Anterior cingulate cortex (tissue), 58 donors: ENCODE measurements around the gene PARP11.

Experiments used
- DNase-seq, 58 donors: peaks; one replicate each; lab custom pipeline; 2025; lab: John Stamatoyannopoulos, UW

The PARP11 gene

DNA sequence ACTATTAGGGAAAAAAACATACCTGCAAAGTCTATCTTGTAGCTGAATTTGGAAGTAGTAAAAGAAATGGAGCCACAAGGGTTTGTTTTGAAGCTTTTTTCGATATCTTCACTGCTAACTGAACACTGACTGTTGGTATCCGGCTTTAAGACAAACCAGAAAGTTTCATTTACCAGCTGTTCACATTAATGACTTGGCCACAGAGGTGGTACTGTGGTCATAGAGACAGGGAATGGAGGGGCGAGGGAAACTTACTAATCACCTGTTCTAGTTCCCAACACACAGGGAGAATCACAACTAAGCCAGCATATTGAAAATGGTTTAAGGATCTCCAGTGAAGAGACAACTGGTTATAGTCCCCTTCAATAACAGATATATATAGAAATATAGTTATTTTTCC, 44.3 kb downstream of the PARP11 start:
- DNase-seq: no peak

DNA sequence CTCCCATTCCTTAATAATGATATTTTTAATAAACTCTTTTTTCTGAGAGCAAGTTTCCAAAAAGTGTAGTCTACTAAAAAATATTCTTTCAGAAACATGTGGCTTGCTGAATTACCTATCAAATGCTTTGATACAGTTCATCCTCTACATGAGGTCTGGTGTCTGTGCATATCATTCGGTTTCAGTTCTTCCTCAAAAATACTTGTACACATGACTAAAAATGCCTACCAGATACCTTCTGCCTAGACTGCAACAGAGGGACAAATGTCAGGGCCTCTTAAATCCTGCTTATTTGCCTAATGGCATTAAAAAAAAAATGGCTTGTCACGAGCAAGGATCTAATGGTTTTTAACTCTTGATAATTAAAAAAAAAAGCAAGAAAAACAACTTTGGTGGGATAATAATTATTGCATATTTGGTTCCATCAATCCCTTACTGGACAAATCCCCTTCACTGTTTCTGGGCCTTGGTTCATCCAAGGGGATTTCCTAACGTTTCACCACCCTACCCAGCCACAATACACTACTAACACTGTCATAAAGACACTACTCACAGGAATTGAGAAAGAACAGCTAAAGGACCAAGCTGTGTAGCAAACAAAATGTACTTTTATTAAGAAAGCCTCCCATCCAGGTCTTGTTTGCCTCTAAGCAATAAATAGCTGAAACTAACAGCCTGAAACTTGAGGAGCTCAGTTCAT, 45.7 kb downstream of the PARP11 start:
- DNase-seq: no peak

DNA sequence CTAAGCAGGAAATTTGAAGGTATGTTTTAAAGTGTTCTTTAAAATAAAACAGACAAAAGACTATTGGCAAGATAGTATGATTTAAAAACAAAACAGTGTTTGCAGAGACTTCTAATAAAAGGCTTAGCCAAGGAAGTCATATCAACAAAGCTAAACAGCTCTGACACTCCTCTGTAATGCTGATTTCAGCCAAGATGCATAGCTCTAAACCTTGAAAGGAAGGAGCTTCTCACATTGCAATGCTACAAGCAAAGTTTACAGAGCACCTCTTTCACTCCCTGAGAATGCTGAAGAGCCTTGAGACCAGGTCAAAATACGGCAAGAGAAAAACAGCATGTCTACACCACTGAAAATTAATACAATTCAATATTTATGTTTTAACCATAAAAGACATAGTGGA, 51.8 kb downstream of the PARP11 start:
- DNase-seq: no peak

DNA sequence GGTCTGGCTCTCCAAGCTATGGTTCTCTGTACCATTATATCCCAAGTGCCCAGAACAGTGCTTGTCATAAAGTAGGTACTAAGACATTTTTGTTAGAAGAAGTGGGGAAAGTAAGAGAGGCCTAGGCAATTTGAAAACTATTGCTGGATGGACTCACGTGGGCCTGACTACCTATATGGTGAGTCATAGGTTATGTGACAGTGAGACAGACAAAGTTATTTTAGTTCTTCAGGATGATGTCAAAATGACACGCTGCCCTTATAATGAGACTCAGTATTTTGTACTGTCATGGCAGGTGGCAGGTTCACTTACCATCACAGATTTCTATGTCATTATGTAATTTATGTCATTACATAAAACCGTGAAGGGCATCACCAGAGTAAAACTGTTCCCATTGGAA, 53.1 kb downstream of the PARP11 start:
- DNase-seq: no peak

DNA sequence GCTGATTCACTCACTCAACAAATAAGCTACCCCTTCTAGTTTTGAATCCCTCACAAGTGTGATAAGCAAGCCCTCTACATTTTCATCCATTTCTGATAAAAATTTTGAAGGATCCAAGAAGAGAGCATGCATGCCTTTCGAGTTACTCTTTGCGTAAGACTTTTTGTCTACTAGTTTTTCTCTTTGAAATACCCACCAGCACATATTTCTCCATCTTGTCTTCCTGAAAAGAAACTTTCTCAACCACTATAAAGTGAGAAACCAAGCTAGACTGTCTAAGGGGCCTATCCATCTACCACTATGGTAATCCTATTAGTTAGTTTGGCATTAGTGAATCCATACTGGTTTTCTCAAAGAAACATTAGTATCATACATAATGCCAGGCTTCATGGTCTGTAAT, 56.9 kb downstream of the PARP11 start:
- DNase-seq: no peak

DNA sequence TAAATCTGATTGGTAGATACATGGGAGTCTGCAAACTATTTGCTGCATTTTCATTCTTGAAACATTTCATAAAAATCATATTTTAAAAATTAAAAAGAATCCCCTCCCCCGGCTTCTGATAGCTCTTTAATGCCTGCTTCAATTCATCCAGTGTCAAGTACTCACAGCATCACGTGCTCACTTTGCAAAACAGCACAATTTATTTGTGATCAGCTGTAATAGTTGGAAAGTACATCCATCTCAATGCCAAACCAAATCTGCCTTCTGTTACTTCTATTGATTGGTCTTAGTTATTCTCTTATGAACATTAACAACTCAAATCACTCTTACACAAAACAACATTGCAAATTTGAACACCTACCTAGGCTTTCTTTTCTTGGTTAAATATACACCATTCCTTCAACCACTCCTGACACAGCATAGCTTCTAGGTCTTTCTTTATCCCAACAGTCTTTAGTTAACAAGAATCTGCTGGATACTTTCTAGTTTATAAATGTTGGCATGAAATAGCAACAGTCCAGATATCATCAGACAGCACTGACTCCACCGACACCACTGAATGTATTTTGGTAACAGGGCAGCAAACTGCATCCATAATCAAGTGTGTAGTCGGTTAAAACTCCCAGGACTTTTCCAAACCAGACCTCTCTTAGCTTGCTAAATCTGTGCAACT, 58.0 kb downstream of the PARP11 start:
- DNase-seq: no peak

DNA sequence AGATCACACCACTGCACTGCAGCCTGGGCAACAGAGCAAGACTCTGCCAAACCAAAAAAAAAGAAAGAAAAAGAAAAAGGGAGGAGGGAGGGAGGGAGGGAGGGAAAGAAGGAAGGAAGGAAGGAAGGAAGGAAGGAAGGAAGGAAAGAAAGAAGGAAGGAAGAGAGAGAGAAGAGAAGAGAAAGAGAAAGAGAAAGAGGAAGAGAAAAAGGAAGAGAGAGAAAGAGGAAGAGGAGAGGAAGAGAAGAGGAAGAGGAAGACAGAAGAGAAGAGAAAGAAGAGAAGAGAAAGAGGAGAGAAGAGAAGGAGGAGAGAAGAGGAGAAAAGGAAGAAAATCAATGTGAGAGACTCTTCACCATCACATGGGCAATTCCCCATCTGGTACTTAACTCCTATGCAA, 62.7 kb downstream of the PARP11 start:
- DNase-seq: no peak

DNA sequence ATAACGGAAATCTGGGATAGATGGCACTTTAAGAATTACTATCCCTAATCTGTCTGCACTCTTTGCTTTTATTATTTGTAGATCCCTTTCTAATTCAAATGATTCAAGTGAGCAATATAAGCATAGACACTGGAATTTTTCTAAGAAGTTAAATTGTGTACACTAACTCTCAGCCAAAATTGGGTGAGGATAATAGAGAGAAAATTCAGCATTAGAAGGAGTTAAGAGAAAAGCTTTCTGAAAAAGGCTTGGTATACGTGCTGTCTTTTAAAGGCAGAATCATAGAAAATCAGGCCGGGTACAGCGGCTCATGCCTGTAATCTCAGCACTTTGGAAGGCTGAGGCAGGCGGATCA, 63.2 kb downstream of the PARP11 start:
- no peak for DNase-seq

DNA sequence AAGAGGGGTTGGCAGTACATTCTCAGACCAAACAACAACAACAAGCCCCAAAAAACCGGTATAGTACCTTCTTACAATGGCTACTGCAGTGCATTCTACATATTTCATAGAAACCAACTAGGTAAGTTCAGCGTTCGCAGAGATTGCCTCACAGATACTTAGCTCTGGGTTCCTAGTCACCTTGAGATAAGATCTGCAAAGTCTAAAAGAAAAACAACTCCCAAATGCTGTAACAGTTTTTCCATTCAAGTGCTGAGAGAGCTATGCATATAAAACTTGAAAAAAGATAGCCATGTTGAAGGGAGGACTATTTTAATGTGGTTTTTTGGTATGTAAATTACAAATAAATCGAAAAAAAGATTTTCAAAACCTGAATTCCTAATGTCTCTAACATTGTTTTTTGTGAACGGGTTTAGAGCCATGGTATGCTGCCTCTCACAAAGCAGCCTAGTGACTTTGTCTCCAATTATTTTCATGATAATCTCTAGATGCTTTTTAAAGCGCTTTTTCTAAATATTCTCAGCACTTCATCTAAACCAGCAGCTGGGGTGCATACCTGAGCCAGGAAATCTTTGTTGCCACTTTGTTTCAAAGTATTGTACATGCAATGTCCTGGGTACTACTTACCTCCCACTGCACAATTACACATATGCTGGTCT, 63.7 kb downstream of the PARP11 start:
- DNase-seq: no peak

DNA sequence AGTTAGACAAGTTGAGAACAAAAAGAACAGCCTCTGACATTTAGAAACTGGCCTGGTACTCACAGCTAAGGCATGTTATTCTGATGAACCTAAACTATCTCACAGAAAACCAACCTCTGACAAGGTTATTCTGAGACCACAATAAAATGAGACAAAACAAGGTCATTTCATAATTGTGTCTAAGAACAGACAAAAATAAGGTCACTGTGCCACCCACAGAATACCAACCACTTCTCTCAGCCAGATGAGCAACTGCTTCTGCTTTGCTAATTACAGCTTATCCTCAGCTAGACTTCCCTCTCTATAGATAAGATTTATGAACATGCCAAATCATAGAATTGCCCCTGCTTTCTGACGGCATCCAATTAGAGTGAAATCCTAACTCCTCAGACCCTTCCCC, 68.1 kb downstream of the PARP11 start:
- DNase-seq: no peak

DNA sequence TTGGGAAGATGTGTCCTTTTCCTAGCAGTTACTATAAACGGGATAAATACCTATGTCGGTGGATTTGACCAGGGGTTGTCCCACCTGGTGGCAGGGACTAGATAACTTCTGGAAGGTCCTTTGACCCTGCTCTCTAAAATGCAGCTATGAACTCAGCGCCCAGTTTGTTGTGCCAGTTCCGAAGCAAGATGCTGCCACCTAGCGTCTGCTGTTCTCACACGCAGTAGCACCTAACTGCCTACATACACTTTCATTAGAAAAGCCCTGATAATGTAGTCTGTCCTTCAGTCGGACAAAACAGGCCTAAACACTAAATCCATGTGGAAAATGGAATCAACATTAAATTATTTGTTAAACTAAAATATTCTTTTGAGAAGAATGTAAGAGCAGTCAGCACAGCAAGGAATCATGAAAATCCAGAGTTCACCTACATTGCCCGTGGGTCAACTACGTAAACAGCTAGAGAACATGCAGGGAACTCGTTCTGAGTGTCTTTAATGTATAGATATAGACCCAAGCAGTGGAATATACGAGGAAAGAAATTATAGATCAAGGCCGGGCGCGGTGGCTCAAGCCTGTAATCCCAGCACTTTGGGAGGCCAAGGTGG, 69.2 kb downstream of the PARP11 start:
- peak in 49 of 58 donors; percentile 1 to 77 (median 38) for DNase-seq

DNA sequence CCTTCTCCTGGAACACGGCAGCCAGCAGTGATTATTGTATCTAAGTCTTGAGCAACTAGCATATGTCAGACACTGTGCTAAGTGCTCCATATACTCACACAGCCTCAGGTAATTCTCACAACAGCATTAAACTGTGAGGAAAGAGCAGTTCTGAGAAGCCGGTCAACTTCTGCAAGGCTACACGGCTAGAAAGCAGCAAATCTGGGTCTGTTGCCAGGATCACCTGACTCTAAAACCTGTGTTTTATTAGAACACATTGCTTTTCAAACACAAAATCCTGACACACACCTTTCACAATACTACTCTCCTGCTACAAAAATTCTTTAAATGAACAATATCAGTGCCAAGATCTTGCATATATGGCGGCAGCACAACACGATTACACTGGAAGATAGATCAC, 70.5 kb downstream of the PARP11 start:
- no peak for DNase-seq

DNA sequence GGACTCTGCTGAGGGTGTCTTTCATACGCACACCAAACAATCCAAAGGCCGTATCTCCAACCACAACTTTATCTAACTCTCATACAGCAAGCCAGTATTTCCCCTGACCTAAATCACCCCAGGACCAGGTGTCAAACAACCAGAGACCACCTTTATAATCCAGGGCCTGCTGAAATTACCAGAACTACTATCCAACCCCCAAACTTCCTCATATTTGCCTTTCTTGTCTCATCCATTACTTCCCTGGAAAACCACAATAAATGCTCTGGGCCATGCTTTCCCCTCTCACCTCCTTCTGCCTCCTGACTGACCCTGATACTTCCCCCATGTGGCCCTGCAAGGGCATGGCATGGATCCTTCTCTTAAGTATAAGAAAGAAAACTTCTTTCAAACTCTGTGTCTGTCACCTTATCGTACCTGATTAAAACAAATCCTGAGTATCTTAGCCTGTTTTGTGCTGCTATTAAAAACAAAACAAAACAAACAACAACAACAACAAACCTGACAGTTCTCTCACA, 75.6 kb downstream of the PARP11 start:
- DNase-seq: no peak

DNA sequence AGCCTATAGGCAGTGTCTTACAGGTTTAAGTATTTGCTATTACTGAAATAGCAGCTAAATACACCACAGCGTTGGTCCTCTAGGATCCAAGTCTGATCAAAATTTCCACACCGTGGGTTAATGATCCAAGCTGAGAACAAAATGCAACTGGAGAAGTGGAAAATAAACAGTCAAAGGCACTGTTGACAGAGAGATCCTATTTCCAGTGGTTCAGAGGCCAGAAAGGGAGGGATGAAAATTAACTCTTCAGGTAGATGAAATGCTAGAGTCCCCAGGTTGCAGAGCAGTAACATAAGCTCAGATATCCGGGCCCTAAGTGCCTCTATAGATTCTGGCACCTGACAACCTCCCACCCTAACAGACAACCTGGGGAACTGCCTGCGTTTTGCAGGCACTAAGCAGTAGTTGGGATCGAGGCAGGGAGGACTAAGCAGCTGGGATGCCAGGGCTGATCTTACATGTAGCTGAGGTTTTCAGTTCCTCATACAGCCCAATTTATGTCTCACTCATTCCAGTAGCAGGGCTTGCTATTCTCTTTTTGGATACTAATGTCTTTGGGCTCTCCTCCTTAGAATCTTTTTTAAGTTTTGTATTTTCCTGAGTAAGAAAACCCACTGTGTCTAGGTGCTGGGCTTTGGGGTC, 77.6 kb downstream of the PARP11 start:
- DNase-seq: no peak

DNA sequence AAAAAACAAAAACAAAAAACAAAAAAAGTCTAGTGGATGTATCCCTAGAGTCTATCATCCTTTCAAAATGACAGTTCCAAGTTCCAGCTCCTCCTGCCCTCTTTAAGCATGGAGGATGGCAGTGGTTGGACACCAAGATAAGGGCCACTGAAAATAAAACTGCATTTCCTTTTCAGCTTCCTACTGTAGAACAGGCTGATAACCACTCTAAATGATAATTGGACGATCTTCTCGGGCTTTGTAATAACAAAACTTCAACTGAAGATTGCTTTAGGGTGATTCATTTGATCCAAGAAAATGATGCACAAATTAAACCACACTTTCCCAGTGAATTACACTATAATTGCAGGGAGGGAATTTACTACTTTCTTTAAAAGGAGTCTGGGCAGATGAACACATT, 78.1 kb downstream of the PARP11 start:
- DNase-seq: no peak

DNA sequence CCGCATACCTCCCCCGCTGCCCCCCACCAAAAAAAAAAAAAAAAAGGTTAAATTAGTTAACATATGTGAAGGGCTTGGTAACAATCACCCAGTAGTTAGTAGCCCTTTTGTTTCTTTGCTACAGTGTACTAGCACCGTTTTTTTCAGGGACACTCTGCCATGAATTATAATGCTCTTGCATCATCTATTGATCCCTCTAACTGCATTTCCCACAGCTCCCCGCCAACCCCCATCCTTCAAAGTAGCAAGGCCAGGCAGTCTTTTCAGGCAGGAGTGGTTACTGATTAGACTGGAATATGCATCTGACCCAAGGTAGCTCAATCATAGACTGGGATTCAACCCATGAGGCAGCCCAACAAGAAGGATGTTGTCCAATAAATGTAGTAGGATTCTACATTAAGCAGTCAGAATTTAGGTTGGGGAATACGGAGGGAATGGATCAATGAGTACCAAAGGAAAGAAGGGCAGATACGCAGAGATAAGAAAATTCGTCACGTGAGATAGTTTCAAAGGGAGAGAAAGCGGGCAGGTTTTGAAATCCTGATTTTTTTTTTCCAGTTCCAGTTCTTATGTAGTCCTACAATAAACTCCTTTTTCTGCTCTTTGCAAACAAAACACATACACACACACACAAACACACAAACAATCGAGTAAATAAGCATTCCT, 80.4 kb downstream of the PARP11 start:
- DNase-seq: no peak

DNA sequence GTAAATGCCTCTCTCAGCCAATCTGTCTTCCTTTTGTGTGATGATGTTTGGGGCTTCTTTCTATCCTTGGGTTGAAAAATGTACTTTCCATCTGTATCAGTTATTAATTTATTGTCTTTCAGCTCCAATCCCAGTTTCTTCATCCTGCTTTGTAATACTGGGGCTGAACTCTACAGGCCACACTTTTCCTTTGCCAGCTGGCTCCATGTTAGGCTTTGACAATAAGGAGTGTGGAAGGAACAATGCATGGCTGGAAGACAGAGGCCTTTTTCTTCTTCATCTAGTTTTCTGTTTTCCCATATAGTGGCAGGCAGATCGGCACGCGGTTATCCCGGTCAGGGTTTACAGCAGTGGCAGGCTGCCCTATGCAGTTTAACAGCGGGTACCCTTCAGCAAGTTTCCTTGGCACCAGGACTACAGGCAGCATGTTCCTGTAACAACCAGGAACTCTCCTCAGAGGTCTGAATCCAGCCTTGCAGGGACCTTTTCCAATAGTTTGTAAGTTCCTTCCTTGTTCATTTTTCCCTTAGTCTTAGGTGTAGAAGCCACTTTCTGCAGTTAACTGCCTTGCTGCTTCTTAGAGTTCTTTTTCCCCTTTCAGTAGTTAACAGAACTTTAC, 81.8 kb downstream of the PARP11 start:
- DNase-seq: no peak

DNA sequence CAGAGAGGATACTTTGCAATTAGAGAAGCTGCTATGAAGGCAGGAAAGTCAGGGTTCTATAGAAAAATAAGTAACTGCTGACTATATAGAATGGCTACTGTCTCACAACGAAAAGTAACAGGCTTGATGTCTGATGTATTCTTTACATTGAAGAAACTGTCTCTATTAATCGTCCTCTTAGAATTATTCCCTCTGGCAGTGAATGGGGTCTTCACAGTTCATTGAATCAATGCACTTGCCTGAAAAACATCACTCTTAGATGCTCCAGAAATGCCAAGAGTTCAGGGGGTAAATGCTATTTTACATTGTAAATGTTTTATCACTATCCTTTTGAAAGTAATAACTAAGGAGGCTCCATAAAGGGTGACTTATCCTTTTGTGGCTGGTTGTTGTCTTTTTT, 82.6 kb downstream of the PARP11 start:
- DNase-seq: no peak

DNA sequence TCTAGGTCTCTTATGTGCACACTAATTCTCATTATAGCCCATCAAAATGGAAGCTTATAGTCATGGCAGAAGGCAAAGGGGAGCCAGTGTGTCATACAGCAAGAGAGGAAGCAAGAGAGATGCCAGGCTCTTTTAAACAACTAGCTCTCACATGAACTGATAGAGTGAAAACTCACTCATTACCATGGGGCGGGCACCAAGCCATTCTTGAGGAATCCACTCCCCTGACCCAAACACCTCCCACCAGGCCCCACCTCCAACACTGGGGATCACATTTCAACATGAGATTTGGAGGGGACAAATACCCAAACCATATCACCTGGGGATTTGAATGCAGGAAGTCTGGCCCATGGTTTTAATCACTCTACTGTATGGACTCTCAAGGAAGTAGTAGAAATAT, 83.4 kb downstream of the PARP11 start:
- no peak for DNase-seq
